HFFc6 (cell line): ENCODE data around the gene BTNL2. TPM values are rescaled to one million over a fixed set of nuclear protein-coding genes. Genes with fewer than 3 reads are reported as not detected.
A peak's percentile ranks its signal among the peaks of the same experiment; 100 is the strongest.

Source experiments
- DNase-seq: peaks from one replicate; pipeline ENCODE4 v3.0.0-alpha.2; 2018
- H3K27ac Mint-ChIP-seq: 2 replicates; pipeline ENCODE4 v1.8.0; 2020; ENCODE audit warnings: mild to moderate bottlenecking, mixed read lengths
- H3K27me3 Mint-ChIP-seq: 2 replicates; pipeline ENCODE4 v1.8.0; 2021; ENCODE audit warnings: mild to moderate bottlenecking, moderate library complexity, mixed read lengths; ENCODE audit not compliant: insufficient read depth
- H3K36me3 Mint-ChIP-seq: 2 replicates; pipeline ENCODE4 v1.8.0; 2021; ENCODE audit warnings: low read depth, mixed read lengths
- H3K4me1 Mint-ChIP-seq: 2 replicates; pipeline ENCODE4 v1.8.0; 2020; ENCODE audit warnings: low read depth, mixed read lengths
- H3K4me3 Mint-ChIP-seq: 2 replicates; pipeline ENCODE4 v1.8.0; 2020; ENCODE audit warnings: mild to moderate bottlenecking, moderate library complexity, mixed read lengths
- H3K9me3 Mint-ChIP-seq: 2 replicates; pipeline ENCODE4 v1.8.0; 2020; ENCODE audit warnings: mild to moderate bottlenecking, mixed read lengths
- total RNA-seq, 6 experiments: library from RNA; stranded (reverse); fragmentation: NEBNext Ultra II Directional; extraction: Animal tissue kit (Norgen Biotek cat#: 25700); gene quantifications; 2 replicates in 1 of 6; 3 replicates in 5 of 6; pipeline ENCODE4 v1.2.3, GENCODE V29; 2021
- TF ChIP-seq, protein P1 (sequence below): fragments of 200-600 bp; sonication (generic); IDR thresholded peaks from 2 replicates; pipeline ENCODE4 v1.5.0; 2021; ENCODE audit warnings: antibody characterized with exemption, mild to moderate bottlenecking

The BTNL2 gene
- total RNA-seq, 6 experiments from 2014 or later = not detected

DNA sequence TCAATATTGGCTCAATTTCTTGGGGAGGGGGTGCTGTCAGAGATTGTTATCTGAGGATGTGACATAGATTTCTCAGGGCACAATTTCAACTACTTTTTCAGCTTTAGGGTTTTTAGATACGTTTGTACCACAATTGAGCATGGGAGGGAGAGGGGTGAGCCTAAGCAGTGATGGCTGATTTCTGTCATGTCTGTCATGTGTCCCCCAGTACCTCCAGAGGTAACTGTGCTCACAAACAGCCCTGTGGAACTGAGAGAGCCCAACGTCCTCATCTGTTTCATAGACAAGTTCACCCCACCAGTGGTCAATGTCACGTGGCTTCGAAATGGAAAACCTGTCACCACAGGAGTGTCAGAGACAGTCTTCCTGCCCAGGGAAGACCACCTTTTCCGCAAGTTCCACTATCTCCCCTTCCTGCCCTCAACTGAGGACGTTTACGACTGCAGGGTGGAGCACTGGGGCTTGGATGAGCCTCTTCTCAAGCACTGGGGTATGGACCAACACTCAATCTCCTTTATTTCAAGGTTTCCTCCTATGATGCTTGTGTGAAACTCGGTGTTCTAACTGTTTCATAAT is 36.1 kb upstream of the BTNL2 start:
- Mint-ChIP-seq H3K27ac (no peak overlapping the region), H3K36me3 (no peaks in the 10 kb centered on the region), H3K4me3 (no peak overlapping the region), H3K4me1 (no peaks in the 10 kb centered on the region), H3K27me3 (peaks cover 3% of the 10 kb centered on the region), H3K9me3 (no peaks in the 10 kb centered on the region)
- TF ChIP-seq, protein P1, sequence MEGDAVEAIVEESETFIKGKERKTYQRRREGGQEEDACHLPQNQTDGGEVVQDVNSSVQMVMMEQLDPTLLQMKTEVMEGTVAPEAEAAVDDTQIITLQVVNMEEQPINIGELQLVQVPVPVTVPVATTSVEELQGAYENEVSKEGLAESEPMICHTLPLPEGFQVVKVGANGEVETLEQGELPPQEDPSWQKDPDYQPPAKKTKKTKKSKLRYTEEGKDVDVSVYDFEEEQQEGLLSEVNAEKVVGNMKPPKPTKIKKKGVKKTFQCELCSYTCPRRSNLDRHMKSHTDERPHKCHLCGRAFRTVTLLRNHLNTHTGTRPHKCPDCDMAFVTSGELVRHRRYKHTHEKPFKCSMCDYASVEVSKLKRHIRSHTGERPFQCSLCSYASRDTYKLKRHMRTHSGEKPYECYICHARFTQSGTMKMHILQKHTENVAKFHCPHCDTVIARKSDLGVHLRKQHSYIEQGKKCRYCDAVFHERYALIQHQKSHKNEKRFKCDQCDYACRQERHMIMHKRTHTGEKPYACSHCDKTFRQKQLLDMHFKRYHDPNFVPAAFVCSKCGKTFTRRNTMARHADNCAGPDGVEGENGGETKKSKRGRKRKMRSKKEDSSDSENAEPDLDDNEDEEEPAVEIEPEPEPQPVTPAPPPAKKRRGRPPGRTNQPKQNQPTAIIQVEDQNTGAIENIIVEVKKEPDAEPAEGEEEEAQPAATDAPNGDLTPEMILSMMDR = no peak
- DNase-seq = no peak

DNA sequence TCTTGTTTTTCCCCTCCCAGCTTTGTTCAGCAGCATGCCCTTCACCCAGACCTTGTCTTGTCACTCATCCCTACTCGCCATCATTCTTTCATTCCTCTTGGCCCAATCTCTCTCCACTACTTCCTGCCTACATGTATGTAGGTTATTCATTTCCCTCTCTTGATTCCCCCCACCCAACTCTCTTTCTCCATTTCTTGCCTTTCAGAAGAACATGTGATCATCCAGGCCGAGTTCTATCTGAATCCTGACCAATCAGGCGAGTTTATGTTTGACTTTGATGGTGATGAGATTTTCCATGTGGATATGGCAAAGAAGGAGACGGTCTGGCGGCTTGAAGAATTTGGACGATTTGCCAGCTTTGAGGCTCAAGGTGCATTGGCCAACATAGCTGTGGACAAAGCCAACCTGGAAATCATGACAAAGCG is 35.3 kb upstream of the BTNL2 start:
- no peak for DNase-seq
- Mint-ChIP-seq H3K36me3 (no peaks in the 10 kb centered on the region), H3K27ac (no peak overlapping the region), H3K4me3 (no peak overlapping the region), H3K4me1 (no peaks in the 10 kb centered on the region), H3K27me3 (peaks cover 3% of the 10 kb centered on the region), H3K9me3 (no peaks in the 10 kb centered on the region)
- TF ChIP-seq, protein P1 = no peak

DNA sequence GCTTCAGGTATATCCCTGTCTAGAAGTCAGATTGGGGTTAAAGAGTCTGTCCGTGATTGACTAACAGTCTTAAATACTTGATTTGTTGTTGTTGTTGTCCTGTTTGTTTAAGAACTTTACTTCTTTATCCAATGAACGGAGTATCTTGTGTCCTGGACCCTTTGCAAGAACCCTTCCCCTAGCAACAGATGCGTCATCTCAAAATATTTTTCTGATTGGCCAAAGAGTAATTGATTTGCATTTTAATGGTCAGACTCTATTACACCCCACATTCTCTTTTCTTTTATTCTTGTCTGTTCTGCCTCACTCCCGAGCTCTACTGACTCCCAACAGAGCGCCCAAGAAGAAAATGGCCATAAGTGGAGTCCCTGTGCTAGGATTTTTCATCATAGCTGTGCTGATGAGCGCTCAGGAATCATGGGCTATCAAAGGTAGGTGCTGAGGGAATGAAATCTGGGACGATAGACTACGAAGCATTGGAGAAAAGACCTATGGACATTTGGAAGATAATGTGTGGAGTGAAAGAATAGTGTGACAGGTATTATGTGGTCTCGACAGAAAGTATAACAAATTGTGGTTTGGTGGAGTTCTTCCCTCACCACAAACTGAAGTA is 32.7 kb upstream of the BTNL2 start, which contains the start of gene HLA-DRA:
HLA-DRA (plus strand) TSS at position 286 of the 613 bp plus-strand sequence; CDS start at position 350, 64 bp downstream.
- no peaks in the 10 kb centered on the region for H3K4me1 Mint-ChIP-seq
- TF ChIP-seq, protein P1 = no peak
- H3K27ac Mint-ChIP-seq = no peak within 1 kb of the TSS
- peak; percentile 66 for DNase-seq
- no peaks in the 10 kb centered on the region for H3K36me3 Mint-ChIP-seq
- H3K27me3 Mint-ChIP-seq = peaks cover 6% of the 10 kb centered on the region
- H3K9me3 Mint-ChIP-seq = no peaks in the 10 kb centered on the region
- no peak within 1 kb of the TSS for H3K4me3 Mint-ChIP-seq

DNA sequence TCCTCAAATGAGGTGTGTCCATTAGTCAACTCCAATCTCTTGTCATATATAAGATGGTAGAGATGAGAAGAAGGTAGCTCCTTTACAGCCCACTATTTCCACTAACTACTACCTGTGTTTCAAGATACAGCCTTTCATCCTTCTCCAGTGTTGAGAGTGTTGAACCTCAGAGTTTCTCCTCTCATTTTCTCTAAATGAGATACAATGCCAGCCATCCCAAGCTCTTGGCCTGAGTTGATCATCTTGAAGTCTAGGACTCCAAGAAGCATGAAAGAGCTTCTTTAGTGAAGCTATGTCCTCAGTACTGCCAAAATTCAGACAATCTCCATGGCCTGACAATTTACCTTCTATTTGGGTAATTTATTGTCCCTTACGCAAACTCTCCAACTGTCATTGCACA is 32.2 kb upstream of the BTNL2 start:
- Mint-ChIP-seq H3K27me3 (peaks cover 8% of the 10 kb centered on the region; the same call in 1 of the 2 replicates), H3K4me1 (no peaks in the 10 kb centered on the region), H3K4me3 (no peak overlapping the region), H3K36me3 (no peaks in the 10 kb centered on the region), H3K27ac (no peak overlapping the region), H3K9me3 (no peaks in the 10 kb centered on the region)
- TF ChIP-seq, protein P1 = no peak
- DNase-seq = no peak

DNA sequence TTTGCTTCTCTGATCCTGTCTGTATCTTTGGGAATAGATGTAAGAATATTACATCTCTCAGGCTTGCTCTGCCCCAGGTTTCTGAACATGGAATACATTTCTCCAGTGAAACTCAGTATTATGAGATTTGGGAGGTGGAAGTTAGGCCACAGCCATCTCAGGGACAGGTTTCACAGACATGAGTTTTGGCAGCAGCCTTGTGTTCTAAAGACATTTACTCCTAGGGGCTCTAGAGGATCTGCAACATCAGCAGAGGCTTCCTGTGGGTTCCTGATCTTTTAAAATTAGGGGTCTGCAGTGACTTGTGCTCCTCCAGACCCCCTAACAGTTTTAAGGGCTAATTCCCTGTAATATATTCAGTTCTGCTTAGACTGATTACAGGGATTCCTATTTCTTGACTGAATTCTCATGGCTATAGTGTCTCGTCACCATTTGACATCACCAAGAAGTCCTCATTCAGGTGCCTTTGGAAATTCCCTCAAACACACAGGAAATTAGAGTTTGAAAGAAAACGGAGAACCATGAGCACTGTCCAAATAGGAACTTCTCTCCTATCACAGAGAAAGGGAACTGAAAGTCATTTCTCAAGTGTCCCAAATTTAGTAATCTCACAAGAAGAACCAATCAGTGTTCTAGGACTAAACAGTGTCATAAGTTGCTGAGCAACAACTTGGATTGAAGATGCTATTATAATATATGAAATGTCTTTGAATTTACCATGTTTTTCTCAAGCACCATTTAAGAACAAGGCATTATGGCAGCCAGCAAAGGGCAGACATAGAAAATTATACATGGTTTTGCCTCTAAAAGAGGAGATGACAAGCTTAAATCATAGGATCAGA is 30.2 kb upstream of the BTNL2 start:
- no peaks in the 10 kb centered on the region for H3K36me3 Mint-ChIP-seq
- H3K4me1 Mint-ChIP-seq = no peaks in the 10 kb centered on the region
- no peak overlapping the region for H3K27ac Mint-ChIP-seq
- peak; percentile 7 for DNase-seq
- no peaks in the 10 kb centered on the region for H3K9me3 Mint-ChIP-seq
- TF ChIP-seq, protein P1 = no peak
- no peak overlapping the region for H3K4me3 Mint-ChIP-seq
- peaks cover 8% of the 10 kb centered on the region; the same call in 1 of the 2 replicates for H3K27me3 Mint-ChIP-seq
